Anterior cingulate cortex (tissue), 58 donors: Measurements from ENCODE around the gene AMPD2.
A peak's percentile ranks its signal among the peaks of the same experiment; 100 is the strongest.
"Not testable (repeated sequence)": the region's sequence is repeated elsewhere in the genome, so short reads cannot be mapped to it uniquely, and the experiment has no call there.

ENCODE experiments used
- DNase-seq, 58 donors: peaks; one replicate each; lab custom pipeline; 2025; lab: John Stamatoyannopoulos, UW

AMPD2 gene

DNA sequence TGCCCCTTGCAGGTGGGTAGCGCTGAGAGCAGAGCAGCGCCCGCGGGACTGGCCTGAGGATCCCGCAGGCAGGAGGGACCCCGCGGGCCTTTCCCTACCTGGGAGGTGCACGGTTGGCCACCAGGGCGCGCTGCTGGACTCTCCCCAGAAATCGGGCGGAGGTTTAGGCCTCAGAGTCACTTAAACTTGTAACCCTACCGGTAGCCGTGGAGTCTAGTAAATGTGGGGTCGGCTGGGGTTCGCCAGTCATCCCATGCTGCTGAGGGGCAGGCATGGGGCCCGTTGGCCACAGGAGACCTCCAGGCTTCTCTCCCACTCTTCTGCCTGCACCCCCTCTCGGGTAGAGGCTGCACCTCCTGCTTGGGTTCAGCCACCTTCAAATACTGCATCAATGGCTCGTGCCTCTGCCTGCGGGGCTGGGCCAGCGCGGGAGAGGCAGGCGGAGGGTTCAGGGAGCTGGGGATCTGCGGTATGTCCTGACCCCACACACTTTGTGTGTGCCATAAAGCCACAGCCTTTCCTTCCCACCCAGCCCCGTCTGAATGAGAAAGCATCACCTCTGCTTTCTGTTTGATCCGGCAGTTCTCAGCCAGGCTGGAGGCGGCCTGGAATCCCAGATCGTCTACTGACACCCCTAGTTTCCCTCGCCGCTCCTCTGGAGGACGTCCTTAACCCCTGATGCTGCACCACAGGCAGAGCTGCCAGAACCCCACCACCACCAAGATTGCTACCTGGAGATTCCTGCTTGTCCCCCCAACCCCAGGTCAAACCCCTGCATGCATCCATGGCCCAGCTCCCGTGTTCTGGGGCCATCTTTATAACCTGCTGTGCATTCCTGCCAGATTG lies 24.0 kb downstream of the AMPD2 start:
- peak in 32 of 58 donors; percentile 16 to 73 (median 42) for DNase-seq

GRCh38 chr1:109644670-109645069 lies 25.0 kb downstream of the AMPD2 start:
- DNase-seq = no peak

- DNase-seq = peak in 2 of 58 donors; percentile 23 to 32
These were observed 29.9 kb downstream of the AMPD2 start for GRCh38 chr1:109649491-109649914.

GRCh38 chr1:109650609-109651008 lies 31.0 kb downstream of the AMPD2 start:
- no peak for DNase-seq

GRCh38 chr1:109652402-109652801 lies 32.8 kb downstream of the AMPD2 start:
- DNase-seq = no peak

DNA sequence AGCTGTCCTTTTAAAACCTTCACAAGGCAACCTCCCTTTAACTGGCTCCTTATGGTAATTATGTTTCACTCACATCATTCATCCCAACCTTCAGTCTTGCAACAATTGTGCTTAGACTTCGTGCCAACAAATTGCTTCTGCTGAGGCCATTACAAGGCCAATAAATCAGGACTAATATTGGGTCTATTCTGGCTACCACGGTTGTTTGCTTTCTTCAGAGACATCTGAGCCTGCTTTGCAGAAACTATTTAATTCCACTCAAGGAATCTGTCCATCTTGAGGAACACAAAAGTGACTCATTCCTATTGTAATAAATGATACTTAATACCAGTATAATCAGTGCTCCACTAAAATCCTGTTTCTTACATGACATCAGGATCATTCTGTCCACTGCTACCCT lies 33.7 kb downstream of the AMPD2 start:
- DNase-seq = no peak

DNA sequence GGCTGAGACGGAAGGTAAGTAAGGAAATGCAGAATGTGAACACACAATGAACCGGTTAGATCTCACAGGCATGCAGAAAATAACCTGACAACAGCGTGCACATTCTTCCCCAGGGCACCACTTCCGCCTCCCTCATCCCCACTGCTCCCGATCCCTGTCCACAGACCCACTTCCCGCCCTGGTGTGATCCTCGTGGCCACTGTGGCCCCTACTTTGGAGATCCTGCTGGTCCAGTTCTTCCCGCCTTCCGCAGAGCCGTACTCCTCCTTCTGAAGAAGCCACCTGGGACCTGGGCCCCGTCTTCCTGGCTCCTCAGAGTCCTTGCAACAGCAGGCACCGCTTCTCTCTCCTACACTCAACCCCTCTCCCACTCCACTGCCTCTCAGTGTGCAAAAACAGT lies 34.9 kb downstream of the AMPD2 start:
- no peak for DNase-seq

GRCh38 chr1:109655615-109656519 lies 36.2 kb downstream of the AMPD2 start, which contains the start of gene GSTM4:
GSTM4 (plus strand) TSS chr1:109656099; CDS start chr1:109656390, 291 bp downstream.
- DNase-seq = peak in 55 of 58 donors; percentile 26 to 90 (median 68)

- DNase-seq = no peak
These were observed 37.8 kb downstream of the AMPD2 start for GRCh38 chr1:109657395-109657794.

DNA sequence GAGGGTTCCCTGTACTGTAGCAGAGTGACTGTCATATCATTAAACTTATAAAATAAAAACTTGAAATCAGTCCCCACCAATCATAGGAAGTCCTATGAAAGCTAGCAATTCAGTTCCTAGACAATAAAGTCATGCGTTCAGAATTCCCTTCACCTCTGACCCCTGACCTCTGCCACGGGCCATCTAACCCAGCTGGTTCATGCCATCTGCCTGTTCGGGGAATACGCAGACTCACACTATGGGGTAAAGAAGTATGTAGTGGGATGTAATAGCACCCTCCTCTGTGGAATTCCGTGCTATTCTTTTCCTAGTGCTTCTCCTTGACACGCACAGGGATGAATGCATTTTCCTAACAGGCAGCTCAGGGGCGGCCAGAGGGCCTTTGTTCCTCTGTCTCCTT lies 38.3 kb downstream of the AMPD2 start:
- no peak for DNase-seq

- no peak for DNase-seq
These were observed 39.0 kb downstream of the AMPD2 start for GRCh38 chr1:109658533-109659042.

GRCh38 chr1:109659145-109659544 lies 39.5 kb downstream of the AMPD2 start:
- no peak for DNase-seq

- DNase-seq = no peak
These were observed 40.5 kb downstream of the AMPD2 start for GRCh38 chr1:109659997-109660690.

- DNase-seq = not testable (repeated sequence)
These were observed 41.0 kb downstream of the AMPD2 start for GRCh38 chr1:109660691-109661026.

- DNase-seq = no peak
These were observed 41.8 kb downstream of the AMPD2 start for GRCh38 chr1:109661391-109661790.

DNA sequence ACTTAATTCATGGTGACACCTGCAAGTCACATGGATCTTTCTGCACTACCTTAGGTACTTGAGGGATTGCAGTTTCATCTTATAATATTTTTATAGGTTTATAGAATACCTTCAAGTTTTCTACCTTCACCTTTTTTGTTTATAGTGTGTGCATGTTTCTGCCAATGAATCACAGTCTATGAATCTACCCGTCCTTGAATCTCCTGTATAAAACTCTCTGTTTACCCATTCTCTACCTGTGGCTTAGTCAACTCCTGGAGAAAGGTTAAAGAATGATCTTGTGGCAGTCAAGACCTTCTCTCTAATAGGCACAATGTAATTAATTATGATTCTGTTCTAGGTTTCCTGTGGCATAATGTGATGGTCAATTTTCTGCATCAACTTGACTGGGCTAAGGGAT lies 45.0 kb downstream of the AMPD2 start:
- DNase-seq = no peak

- DNase-seq = peak in 54 of 58 donors; percentile 27 to 91 (median 78)
These were observed 48.0 kb downstream of the AMPD2 start, which contains the start of gene GSTM2 for GRCh38 chr1:109667452-109668122. GSTM2 (plus strand) TSS chr1:109668057; CDS start chr1:109668116, 59 bp downstream.

GRCh38 chr1:109668123-109668775 lies 48.6 kb downstream of the AMPD2 start:
- DNase-seq = no peak

DNA sequence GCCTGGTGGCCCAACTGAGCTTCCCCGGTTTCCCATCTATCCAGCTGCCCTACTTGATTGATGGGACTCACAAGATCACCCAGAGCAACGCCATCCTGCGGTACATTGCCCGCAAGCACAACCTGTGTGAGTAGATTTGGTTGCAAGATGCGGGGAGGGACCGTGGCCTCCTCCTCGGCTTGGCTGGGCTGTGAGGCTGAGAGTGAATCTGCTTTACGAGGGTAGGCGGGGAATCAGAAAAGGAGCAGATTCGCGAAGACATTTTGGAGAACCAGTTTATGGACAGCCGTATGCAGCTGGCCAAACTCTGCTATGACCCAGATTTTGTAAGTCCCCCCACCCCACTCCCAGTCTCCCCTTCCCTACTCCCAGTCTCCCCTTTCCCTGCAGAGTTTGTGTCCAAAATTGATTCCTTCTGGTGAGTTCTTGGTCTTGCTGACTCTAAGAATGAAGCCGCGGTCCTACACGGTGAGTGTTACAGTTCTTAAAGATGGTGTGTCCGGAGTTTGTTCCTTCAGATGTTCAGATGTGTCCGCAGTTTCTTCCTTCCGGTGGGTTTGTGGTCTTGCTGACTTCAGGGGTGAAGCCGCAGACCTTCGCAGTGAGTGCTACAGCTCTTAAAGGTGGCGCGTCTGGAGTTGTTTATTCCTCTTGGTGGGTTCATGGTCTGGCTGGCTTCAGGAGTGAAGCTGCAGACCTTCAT lies 49.8 kb downstream of the AMPD2 start:
- DNase-seq = no peak
